ENCODE measurements around the gene AZGP1.
"Not testable (repeated sequence)": the region's sequence is repeated elsewhere in the genome, so short reads cannot be mapped to it uniquely, and the experiment has no call there.

The AZGP1 gene

GRCh38 chr7:99953649-99954048 is 22.2 kb downstream of the AZGP1 start:
- in situ Hi-C loops (cut with MboI; ENCODE audit: low sequenced_read_pairs), result no loop called here

GRCh38 chr7:99952649-99953048 is 23.2 kb downstream of the AZGP1 start:
- in situ Hi-C loops (cut with MboI; ENCODE audit: low sequenced_read_pairs), result not testable (repeated sequence)

DNA sequence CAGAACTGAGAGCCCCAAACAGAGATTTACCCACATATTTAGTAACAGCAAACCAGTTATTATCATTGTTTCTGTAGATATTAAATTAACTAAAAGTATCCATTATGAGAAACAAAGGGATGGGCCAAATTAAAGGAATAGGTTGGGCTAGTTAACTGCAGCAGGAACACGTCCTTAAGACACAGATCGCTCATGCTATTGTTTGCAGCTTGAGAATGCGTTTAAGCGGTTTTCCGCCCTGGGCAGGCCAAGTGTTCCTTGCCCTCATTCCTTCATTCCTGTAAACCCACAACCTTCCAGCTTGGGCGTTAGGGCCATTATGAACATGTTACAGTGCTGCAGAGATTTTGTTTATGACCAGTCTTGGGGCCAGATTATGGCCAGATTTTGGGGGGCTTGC is 25.0 kb downstream of the AZGP1 start:
- in situ Hi-C loops (cut with MboI; ENCODE audit: low sequenced_read_pairs), result not testable (repeated sequence)

DNA sequence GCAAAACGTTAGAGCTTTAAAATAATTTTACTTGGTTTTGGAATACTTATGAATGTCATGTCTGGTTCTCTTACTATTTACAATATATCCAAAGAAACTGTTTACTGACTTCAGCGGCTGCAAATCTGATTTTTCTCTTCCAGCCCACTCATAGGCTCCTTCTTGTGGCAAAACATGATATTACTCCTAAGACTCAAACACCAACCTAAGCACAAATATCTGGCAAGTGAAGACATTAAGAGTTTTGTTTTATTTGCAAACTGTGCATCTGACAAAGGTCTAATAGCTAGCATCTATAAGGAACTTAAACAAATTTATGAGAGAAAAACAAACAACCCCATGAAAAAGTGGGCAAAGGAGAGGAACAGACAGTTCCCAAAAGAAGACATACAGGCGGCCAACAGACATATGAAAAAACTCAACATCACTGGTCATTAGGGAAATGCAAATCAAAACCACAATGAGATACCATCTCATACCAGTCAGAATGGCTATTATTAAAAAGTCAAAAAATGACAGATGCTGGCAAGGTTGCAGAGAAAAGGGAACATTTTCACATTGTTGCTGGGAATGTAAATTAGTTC is 26.1 kb downstream of the AZGP1 start:
- in situ Hi-C loops (cut with MboI; ENCODE audit: low sequenced_read_pairs), result no loop called here

DNA sequence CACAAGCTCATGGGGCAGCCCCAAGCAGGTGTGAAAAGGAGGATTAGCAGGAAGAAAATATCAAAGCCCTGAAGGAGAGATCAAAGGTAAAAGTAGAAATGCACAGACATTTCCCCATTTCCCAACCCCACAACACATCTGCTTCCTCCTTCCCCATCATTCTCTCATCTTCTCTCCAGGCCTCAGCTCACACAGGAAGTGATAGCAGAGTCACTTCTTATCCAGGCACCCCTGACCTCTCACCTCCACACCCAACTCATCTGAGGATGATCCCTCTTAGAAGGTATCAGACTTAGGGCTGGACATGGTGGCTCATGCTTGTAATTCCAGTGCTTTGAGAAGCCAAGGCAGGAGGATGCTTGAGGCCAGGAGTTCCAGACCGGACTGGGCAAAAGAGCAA is 28.2 kb downstream of the AZGP1 start:
- in situ Hi-C loops (cut with MboI; ENCODE audit: low sequenced_read_pairs), result no loop called here

- in situ Hi-C loops (cut with MboI; ENCODE audit: low sequenced_read_pairs), result no loop called here
Observed at GRCh38 chr7:99944497-99945070, 31.2 kb downstream of the AZGP1 start.

DNA sequence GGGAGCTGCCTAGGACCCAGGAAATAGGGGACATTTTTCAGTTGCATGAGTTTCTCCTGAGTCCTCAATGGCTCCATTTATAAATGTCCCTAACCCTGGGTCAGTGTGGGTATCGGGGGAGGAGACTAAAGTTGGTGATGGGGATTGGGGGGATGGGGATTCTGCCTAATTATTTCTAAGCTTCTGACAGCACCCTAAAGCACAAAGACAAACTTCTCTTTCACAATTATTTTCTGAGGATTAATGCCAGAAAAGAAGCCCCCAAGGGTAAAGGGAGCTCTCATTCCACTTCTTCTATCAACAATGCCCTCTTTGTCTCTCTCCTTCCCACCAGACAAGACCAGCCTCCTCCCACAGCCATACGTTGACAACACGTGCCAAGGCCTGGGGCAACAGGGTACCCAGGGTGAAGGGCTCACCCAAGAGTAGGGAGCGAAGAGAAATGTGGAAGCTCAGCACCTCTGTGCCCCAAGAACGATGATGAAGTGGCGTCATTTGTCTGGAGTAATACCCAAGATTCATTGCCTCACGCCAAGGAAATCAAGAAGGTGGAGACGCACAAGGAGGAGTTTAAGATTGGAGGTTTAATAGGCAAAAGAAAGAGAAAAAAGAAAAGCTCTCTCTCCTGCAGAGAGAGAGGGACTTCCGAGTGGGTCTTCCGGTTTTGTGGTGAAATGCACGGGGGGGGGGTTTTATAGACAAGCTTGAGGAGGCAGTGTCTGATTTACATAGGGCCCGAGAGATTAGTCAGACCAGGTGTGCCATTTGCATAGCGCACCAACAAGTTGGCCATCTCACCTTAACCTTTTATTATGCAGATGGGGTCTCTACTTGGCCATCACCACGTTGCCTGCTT is 32.0 kb downstream of the AZGP1 start:
- in situ Hi-C loops (cut with MboI; ENCODE audit: low sequenced_read_pairs), result no loop called here

- in situ Hi-C loops (cut with MboI; ENCODE audit: low sequenced_read_pairs), result no loop called here
Observed at GRCh38 chr7:99938296-99938695, 37.5 kb downstream of the AZGP1 start.

DNA sequence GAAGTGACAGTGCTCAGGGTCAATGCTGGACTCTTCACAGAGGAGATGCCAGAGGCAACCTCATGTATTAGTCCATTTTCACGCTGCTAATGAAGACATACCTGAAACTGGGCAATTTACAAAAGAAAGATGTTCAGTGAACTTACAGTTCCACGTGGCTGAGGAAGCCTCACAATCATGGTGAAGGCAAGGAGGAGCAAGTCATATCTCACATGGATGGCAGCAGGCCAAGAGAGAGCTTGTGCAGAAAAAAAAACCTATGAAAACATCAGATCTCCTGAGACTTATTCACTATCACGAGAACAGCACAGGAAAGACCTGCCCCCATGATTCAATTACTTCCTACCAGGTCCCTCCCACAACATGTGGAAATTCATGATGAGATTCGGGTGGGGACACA is 40.8 kb downstream of the AZGP1 start:
- in situ Hi-C loops (cut with MboI; ENCODE audit: low sequenced_read_pairs), result not testable (repeated sequence)

DNA sequence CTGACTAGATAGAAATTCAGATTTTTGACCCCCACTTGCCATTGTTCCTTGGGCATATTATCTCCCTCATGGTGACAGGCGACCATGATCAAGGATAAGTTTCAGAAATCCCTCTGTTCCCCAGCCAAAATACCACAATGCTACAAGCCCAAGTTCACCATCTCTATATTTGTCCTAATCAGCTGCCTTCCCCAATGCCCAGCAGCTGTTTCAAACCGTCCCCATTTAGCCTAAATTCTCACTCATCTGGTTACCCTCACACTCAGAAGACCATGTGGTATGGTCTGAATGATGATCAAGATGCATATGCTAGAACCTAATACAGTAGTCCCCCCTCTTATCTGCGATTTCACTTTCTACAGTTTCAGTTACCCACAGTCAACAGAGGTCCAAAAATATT is 45.5 kb downstream of the AZGP1 start:
- in situ Hi-C loops (cut with MboI; ENCODE audit: low sequenced_read_pairs), result no loop called here

DNA sequence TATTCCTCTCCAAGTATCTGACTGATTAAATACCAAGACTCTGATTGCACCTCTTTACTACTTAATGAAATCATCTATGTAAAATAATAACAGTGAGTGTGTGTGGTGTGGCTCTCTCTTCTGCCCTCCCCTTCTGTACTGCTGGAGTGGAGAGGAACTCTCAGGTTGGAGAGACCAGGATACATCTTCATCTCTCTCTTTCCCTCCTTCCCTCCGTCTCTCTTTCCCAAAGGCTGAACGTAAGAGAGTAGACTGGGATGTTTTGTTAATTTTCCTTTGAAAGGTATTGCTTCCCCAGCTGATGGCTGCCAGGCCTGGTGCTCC is 46.1 kb downstream of the AZGP1 start:
- in situ Hi-C loops (cut with MboI; ENCODE audit: low sequenced_read_pairs), result no loop called here

DNA sequence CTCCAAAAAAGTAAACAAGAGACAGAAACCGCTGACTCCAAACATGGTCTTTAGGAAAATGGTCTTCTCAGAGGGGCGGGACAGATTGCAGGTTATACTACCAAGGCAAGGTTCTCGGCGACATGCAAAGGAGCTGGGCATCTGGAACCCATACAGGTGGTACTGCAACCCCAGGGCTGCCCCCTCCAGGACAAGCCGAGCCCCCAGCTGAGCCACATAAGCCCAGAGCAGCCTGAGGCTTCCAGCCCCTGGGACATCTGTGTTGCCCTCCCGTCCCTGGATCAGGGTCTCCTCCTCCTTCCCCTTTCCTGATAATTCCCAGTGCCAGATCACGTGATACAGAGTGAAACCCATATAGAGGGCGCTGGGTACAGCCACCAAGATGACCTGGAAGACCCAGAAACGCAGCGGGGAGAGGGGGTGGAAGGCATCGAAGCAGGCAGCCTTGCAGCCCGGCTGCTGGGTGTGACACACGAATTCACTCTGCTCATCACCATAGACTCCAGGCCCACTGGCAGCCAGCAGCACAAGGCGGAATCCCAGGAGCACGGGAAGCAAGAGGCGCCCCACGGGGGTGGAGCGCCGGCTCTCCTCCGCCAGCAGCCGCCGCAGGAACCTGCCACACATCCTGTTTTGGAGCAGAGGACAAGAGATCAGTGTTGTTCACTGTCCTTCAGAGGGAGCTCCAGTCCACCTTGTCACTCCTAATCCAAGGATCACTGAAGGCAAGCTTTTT is 46.7 kb downstream of the AZGP1 start, which contains the start of gene GJC3:
Gene GJC3, minus strand, starts transcription at position 627 of the 736 bp plus-strand sequence. Its CDS starts 0 bp downstream, at position 627.
- in situ Hi-C loops (cut with MboI; ENCODE audit: low sequenced_read_pairs), result no loop called here

DNA sequence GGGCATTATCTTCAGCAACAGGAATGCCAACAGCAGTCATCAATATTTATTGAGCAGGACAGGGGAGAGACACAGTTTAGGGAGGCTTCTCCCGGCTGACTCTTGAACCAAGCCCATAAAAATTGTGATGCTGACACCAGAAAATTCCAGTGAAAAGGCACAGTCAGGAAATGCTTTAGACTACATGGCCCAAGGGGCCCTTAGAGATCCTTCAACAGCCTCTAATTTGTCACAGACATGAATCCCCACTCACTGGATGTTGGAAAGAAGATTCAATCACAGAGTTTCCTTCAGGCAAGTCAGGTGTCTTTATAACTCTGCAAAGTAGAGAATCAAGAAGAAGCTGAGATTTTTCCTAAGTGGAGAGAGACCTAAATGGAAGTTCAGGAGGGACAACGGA is 47.6 kb downstream of the AZGP1 start:
- in situ Hi-C loops (cut with MboI; ENCODE audit: low sequenced_read_pairs), result no loop called here

DNA sequence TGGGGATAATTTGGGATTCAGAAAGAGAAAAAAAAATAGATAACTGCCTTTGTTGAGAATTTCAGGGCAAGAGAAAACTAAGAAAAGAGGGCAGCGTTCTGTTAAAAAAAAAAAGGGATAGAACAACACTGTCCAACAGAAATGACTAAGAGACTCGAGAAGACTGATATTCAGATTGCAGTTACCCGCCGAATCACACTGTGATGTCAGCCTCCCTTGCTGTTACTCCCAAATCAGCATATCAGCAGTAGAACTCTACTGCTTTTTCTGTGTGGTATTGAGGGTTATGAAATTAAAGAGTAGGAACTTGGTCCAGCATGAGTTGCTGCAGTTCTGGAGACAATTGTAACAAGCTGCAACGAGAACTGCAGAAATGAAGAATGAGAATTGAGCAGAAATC is 48.3 kb downstream of the AZGP1 start:
- in situ Hi-C loops (cut with MboI; ENCODE audit: low sequenced_read_pairs), result no loop called here

DNA sequence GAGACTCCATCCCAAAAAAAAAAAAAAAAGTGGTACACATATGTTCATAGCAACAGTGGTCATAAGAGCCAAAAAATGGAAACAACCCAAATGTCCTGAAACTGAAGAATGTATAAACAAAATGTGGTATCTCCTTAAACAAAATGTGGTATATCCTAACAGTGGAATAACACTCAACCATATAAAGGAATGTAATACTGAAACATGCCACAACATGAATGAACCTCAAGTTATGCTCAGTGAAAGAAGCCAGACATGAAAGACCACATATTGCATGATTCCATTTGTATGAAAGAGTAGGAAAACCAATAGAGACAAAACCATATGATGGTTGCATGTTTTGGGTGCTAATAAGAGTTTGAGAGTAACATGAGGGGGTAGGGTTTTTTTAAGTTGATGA is 49.5 kb downstream of the AZGP1 start:
- in situ Hi-C loops (cut with MboI; ENCODE audit: low sequenced_read_pairs), result no loop called here

DNA sequence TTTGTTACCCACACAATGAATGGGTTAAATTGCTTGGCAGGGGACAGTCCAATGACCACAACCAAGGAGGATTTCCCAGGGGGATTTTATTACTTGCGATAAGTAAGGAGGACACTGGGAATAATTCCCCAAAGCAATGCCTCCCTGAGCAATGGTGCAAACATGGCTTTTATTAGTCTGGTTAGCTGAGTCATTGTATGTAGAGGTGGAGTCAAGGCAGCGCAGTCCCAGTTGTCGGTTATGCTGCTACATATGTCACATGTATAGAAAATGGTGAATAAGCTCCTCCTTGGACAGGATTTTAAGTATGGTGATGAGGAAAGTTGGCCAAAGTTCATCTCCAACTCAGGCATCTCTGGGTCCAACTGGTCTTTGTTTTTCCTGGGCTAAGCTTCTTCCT is 52.6 kb downstream of the AZGP1 start:
- in situ Hi-C loops (cut with MboI; ENCODE audit: low sequenced_read_pairs), result no loop called here

DNA sequence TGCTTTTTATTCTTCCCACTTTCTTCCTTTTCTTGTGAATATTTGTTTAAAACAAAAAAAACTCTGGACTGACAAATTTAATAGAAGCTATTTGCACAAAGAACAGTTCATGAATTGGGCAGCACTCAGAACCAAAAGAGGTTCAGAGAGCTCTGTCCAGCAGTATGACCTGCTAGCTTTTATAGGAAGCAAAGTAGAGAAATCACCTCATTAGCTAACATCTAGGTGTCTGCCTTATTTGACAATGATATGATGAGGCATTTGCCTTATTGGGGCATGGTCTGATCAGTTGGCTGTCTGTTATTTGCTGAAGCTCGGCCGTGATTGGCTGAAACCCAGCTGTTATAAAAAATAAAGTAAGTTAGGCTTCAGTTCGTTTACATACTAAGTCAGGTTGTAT is 55.7 kb downstream of the AZGP1 start:
- in situ Hi-C loops (cut with MboI; ENCODE audit: low sequenced_read_pairs), result no loop called here

GRCh38 chr7:99919814-99920112 is 56.1 kb downstream of the AZGP1 start:
- in situ Hi-C loops (cut with MboI; ENCODE audit: low sequenced_read_pairs), result no loop called here

- in situ Hi-C loops (cut with MboI; ENCODE audit: low sequenced_read_pairs), result no loop called here
Observed at GRCh38 chr7:99918959-99919813, 56.6 kb downstream of the AZGP1 start, which contains the start of gene TRIM4. Gene TRIM4, minus strand, starts transcription at chr7:99919530. Its CDS starts 129 bp downstream, at chr7:99919401.

Data from HL-60/S4 treated with retinoic acid at 250 ng/mL for 4 days and 3 days (cell line).